GM18867 (cell line): Measurements from ENCODE around the gene SMG7.
A peak's percentile ranks its signal among the peaks of the same experiment; 100 is the strongest.
"Not testable (repeated sequence)": the region's sequence is repeated elsewhere in the genome, so short reads cannot be mapped to it uniquely, and the experiment has no call there.

Experiments used
- ATAC-seq: cut with Tn5 transposase; IDR thresholded peaks from one replicate; pipeline ENCODE4 v1.9.1; 2021; ENCODE audit warnings: mild to moderate bottlenecking, moderate library complexity; ENCODE audit not compliant: unreplicated experiment

SMG7 gene

GRCh38 chr1:183472488-183473216, at the start of gene SMG7:
TSS of gene SMG7 (plus strand) at chr1:183472499. CDS start at chr1:183472621, 122 bp downstream.
- peak; percentile 16 for ATAC-seq

GRCh38 chr1:183423541-183423940, 48.8 kb upstream of the SMG7 start:
- ATAC-seq, result no peak

GRCh38 chr1:183424691-183425090, 47.6 kb upstream of the SMG7 start:
- ATAC-seq, result no peak

GRCh38 chr1:183427591-183427990, 44.7 kb upstream of the SMG7 start:
- not testable (repeated sequence) for ATAC-seq

GRCh38 chr1:183431840-183432547, 40.3 kb upstream of the SMG7 start:
- ATAC-seq, result no peak

GRCh38 chr1:183432548-183432875, 39.8 kb upstream of the SMG7 start:
- ATAC-seq, result no peak

- ATAC-seq, result no peak
Observed at GRCh38 chr1:183433703-183434102, 38.6 kb upstream of the SMG7 start.

- ATAC-seq, result no peak
Observed at GRCh38 chr1:183435497-183435896, 36.8 kb upstream of the SMG7 start.

GRCh38 chr1:183438060-183438459, 34.2 kb upstream of the SMG7 start:
- no peak for ATAC-seq

GRCh38 chr1:183443011-183443410, 29.3 kb upstream of the SMG7 start:
- no peak for ATAC-seq

- no peak for ATAC-seq
Observed at GRCh38 chr1:183443466-183443865, 28.8 kb upstream of the SMG7 start.

- no peak for ATAC-seq
Observed at GRCh38 chr1:183444243-183444642, 28.1 kb upstream of the SMG7 start.

- no peak for ATAC-seq
Observed at GRCh38 chr1:183449223-183449770, 23.0 kb upstream of the SMG7 start.

- no peak for ATAC-seq
Observed at GRCh38 chr1:183450093-183450492, 22.2 kb upstream of the SMG7 start.

- ATAC-seq, result no peak
Observed at GRCh38 chr1:183454377-183454776, 17.9 kb upstream of the SMG7 start.

- ATAC-seq, result no peak
Observed at GRCh38 chr1:183456826-183457225, 15.5 kb upstream of the SMG7 start.

- ATAC-seq, result no peak
Observed at GRCh38 chr1:183457449-183457848, 14.8 kb upstream of the SMG7 start.

GRCh38 chr1:183460596-183460995, 11.7 kb upstream of the SMG7 start:
- no peak for ATAC-seq

GRCh38 chr1:183461350-183461749, 10.9 kb upstream of the SMG7 start:
- no peak for ATAC-seq

- no peak for ATAC-seq
Observed at GRCh38 chr1:183463566-183463965, 8.7 kb upstream of the SMG7 start.

- ATAC-seq, result no peak
Observed at GRCh38 chr1:183466781-183467180, 5.5 kb upstream of the SMG7 start.

GRCh38 chr1:183467687-183468086, 4.6 kb upstream of the SMG7 start:
- no peak for ATAC-seq
